Pancreas (tissue), 10 donors: Measurements from ENCODE around the gene ID3. TPM values are rescaled to one million over a fixed set of nuclear protein-coding genes. Genes with fewer than 3 reads are reported as not detected.

ENCODE experiments used
- ATAC-seq, 4 donors: fragments of 200-7000 bp; cut with Tn5 transposase; one replicate each; pipeline versions ENCODE4 v1.8.0 to v1.9.1; 2020; ENCODE audit warnings: mild to moderate bottlenecking in 4 of 4, moderate library complexity in 4 of 4
- DNase-seq, 6 donors: peaks; one replicate each; pipeline ENCODE4 v3.0.0-alpha.2; 2020
- FAIRE-seq: peaks from 2 replicates; lab custom pipeline; 2012; peaks lifted over from hg19 to GRCh38; lab: Jason Lieb, UNC
- H3K27ac ChIP-seq, 4 donors: fragments of 200-600 bp; sonication (generic); 1 replicate in 3 of 4; 2 replicates in 1 of 4; pipeline versions ENCODE4 v1.5.0 to v1.8.0; 2020
- H3K27me3 ChIP-seq, 4 donors: fragments of 200-600 bp; one replicate each; pipeline ENCODE4 v1.8.0; 2021
- H3K36me3 ChIP-seq, 3 donors: fragments of 200-600 bp; sonication (generic) in 1 of 3; one replicate each; pipeline versions ENCODE4 v1.5.0 to v1.8.0; 2020 to 2021
- H3K4me1 ChIP-seq, 3 donors: fragments of 200-600 bp; one replicate each; pipeline ENCODE4 v1.8.0; 2021
- H3K4me3 ChIP-seq, 4 donors: fragments of 200-600 bp; sonication (generic) in 2 of 4; one replicate each; pipeline versions ENCODE4 v1.5.0 to v1.8.0; 2020 to 2021
- H3K9me3 ChIP-seq, 4 donors: fragments of 200-600 bp; one replicate each; pipeline ENCODE4 v1.8.0; 2021
- CTCF ChIP-seq, 4 donors: fragments of 200-600 bp; sonication (generic) in 3 of 4; IDR thresholded peaks; one replicate each; pipeline versions ENCODE4 v1.5.0 to v1.8.0; 2021; ENCODE audit warnings: antibody characterized with exemption in 4 of 4
- WGBS, 2 donors: extraction: QIAGEN DNeasy Blood & Tissue Kit; methylation state at CpG; one replicate each; pipeline ENCODE4 v1.1.7; 2013; 5-methylcytosine and 5-hydroxymethylcytosine counted together
- intact Hi-C, 3 donors: fragments of 100-400 bp; cut with DNase I; formaldehyde crosslinking; loops; one replicate each; pipeline versions ENCODE4 v1.11.1 to v1.14.2; 2022
- polyA plus RNA-seq, 2 donors: library from polyadenylated mRNA; stranded (reverse); fragments of 200-250 nt; gene quantifications; one replicate each; pipeline ENCODE4 v1.2.3, GENCODE V29; 2013
- total RNA-seq, 6 donors: library from RNA; stranded (reverse); fragmentation: NEBNext Ultra II Directional in 4 of 6; extraction: Animal tissue kit (Norgen Biotek cat#: 25700) in 4 of 6; gene quantifications; one replicate each; pipeline versions ENCODE4 v1.2.1 to v1.2.4, GENCODE V29; 2021 to 2023
- donor health status: healthy with polysubstance abuse.
- donor health status: DM: no; HTN: no; CAD: no; lungs with moderate emphysema.
- donor health status: DM: no; HTN: no; CAD: no.
- donor health status: control.
- donor health status: control.
- donor health status: Bipolar disorder and iron deficiency.
- donor health status: DM: yes; HTN: yes; CAD: no.
- donor health status: DM: no; HTN: no; CAD: no.
- donor health status: DM: no; HTN: no; CAD: no.
- donor health status: DM: yes; HTN: yes; CAD: no.

The ID3 gene
- total and polyA plus RNA-seq, 8 donors = 16.6 to 54.0 (median 36.8) TPM

GRCh38 chr1:23571465-23571864, 12.2 kb upstream of the ID3 start:
- Histone ChIP-seq H3K4me1 (peaks cover 0 to 4% (median 0%) of the 10 kb centered on the region in 3 donors), H3K4me3 (no peak overlapping the region), H3K27ac (no peak overlapping the region), H3K36me3 (no peaks in the 10 kb centered on the region), H3K27me3 (no peaks in the 10 kb centered on the region), H3K9me3 (no peaks in the 10 kb centered on the region)
- WGBS, 2 donors = 76 to 81% methylated on average over 3 of the region's 3 CpGs
- DNase-seq (no peak), ATAC-seq (no peak), FAIRE-seq (no peak)
- TF ChIP-seq CTCF (IDR thresholded peaks at IDR 0.05) = no peak
- intact Hi-C loops = no loop called here

- DNase-seq (no peak), ATAC-seq (no peak), FAIRE-seq (no peak)
- Histone ChIP-seq H3K27ac (no peak overlapping the region), H3K9me3 (no peaks in the 10 kb centered on the region), H3K36me3 (no peaks in the 10 kb centered on the region), H3K4me3 (no peak overlapping the region), H3K27me3 (no peaks in the 10 kb centered on the region), H3K4me1 (peaks cover 0 to 4% (median 0%) of the 10 kb centered on the region in 3 donors)
- intact Hi-C loops = no loop called here
- TF ChIP-seq CTCF (IDR thresholded peaks at IDR 0.05) = no peak
- 87 to 90% methylated on average over 4 of the region's 4 CpGs for WGBS, 2 donors
These were observed 10.8 kb upstream of the ID3 start for GRCh38 chr1:23570001-23570691.

GRCh38 chr1:23568608-23569383, 9.5 kb upstream of the ID3 start:
- H3K4me3 ChIP-seq = peak overlapping the region in 3 of 4 donors; percentile 40 to 64 (median 52)
- FAIRE-seq = no peak
- intact Hi-C loops = no loop called here
- TF ChIP-seq CTCF (IDR thresholded peaks at IDR 0.05) = no peak
- peaks cover 0 to 5% (median 0%) of the 10 kb centered on the region in 3 donors for H3K4me1 ChIP-seq
- H3K36me3 ChIP-seq = no peaks in the 10 kb centered on the region
- 48% methylated on average over 16 of the region's 16 CpGs for WGBS, 2 donors
- peak in 3 of 4 donors; percentile 29 to 45 (median 38) for ATAC-seq
- H3K27me3 ChIP-seq = no peaks in the 10 kb centered on the region
- no peak for DNase-seq
- no peaks in the 10 kb centered on the region for H3K9me3 ChIP-seq
- peak overlapping the region in 1 of 4 donors; percentile 33 for H3K27ac ChIP-seq

GRCh38 chr1:23567996-23568607, 8.8 kb upstream of the ID3 start:
- H3K27me3 ChIP-seq = no peaks in the 10 kb centered on the region
- FAIRE-seq (no peak), ATAC-seq (peak; percentile 31 to 69 (median 40)), DNase-seq (peak in 1 of 6 donors; percentile 68)
- intact Hi-C loops = no loop called here
- WGBS, 2 donors = 1% methylated on average over 57 to 66 of the region's 66 CpGs
- H3K36me3 ChIP-seq = no peaks in the 10 kb centered on the region
- peaks cover 0 to 8% (median 0%) of the 10 kb centered on the region in 3 donors for H3K4me1 ChIP-seq
- H3K9me3 ChIP-seq = no peaks in the 10 kb centered on the region
- peak overlapping the region in 1 of 4 donors; percentile 33 for H3K27ac ChIP-seq
- no peak for TF ChIP-seq CTCF (IDR thresholded peaks at IDR 0.05)
- H3K4me3 ChIP-seq = peak overlapping the region; percentile 40 to 64 (median 46)
